Loucy (cell line): ENCODE measurements around the gene CSPG4.

ENCODE experiments used
- EZH2phosphoT487 ChIP-seq: fragments of 200-600 bp; IDR thresholded peaks from 2 replicates; pipeline ENCODE4 v1.6.1; 2018; ENCODE audit warnings: antibody characterized with exemption, mild to moderate bottlenecking, moderate library complexity, borderline replicate concordance
- TF ChIP-seq, protein P1 (sequence below): fragments of 200-600 bp; sonication (generic); conservative IDR thresholded peaks from 2 replicates; pipeline ENCODE4 v1.5.1; 2014; ENCODE audit warnings: mild to moderate bottlenecking, antibody characterized with exemption, low read length

GRCh38 chr15:75705854-75706681 is 6.6 kb downstream of the CSPG4 start:
- TF ChIP-seq, protein P1, sequence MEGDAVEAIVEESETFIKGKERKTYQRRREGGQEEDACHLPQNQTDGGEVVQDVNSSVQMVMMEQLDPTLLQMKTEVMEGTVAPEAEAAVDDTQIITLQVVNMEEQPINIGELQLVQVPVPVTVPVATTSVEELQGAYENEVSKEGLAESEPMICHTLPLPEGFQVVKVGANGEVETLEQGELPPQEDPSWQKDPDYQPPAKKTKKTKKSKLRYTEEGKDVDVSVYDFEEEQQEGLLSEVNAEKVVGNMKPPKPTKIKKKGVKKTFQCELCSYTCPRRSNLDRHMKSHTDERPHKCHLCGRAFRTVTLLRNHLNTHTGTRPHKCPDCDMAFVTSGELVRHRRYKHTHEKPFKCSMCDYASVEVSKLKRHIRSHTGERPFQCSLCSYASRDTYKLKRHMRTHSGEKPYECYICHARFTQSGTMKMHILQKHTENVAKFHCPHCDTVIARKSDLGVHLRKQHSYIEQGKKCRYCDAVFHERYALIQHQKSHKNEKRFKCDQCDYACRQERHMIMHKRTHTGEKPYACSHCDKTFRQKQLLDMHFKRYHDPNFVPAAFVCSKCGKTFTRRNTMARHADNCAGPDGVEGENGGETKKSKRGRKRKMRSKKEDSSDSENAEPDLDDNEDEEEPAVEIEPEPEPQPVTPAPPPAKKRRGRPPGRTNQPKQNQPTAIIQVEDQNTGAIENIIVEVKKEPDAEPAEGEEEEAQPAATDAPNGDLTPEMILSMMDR, result no peak
- TF ChIP-seq EZH2phosphoT487, result no peak
